IMR-90 (cell line): ENCODE data around the gene ZCCHC24.

Experiments
- RAD21 ChIP-seq: IDR thresholded peaks from 2 replicates; pipeline ENCODE4 v1.6.1; 2012; ENCODE audit warnings: low read length, improper control_type of control experiment
- TF ChIP-seq, protein P1 (sequence below): conservative IDR thresholded peaks from 2 replicates; pipeline ENCODE4 v1.5.1; 2012; ENCODE audit warnings: mild to moderate bottlenecking, low read depth, low read length, improper control_type of control experiment

GRCh38 chr10:79390057-79390456 is 55.4 kb downstream of the ZCCHC24 start:
- TF ChIP-seq, protein P1, sequence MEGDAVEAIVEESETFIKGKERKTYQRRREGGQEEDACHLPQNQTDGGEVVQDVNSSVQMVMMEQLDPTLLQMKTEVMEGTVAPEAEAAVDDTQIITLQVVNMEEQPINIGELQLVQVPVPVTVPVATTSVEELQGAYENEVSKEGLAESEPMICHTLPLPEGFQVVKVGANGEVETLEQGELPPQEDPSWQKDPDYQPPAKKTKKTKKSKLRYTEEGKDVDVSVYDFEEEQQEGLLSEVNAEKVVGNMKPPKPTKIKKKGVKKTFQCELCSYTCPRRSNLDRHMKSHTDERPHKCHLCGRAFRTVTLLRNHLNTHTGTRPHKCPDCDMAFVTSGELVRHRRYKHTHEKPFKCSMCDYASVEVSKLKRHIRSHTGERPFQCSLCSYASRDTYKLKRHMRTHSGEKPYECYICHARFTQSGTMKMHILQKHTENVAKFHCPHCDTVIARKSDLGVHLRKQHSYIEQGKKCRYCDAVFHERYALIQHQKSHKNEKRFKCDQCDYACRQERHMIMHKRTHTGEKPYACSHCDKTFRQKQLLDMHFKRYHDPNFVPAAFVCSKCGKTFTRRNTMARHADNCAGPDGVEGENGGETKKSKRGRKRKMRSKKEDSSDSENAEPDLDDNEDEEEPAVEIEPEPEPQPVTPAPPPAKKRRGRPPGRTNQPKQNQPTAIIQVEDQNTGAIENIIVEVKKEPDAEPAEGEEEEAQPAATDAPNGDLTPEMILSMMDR: no peak
- no peak for TF ChIP-seq RAD21
